Measurements from ENCODE around the gene VWA3A. TPM values are rescaled to one million over a fixed set of nuclear protein-coding genes. Genes with fewer than 3 reads are reported as not detected.
"Not testable (repeated sequence)": the region's sequence is repeated elsewhere in the genome, so short reads cannot be mapped to it uniquely, and the experiment has no call there.

The VWA3A gene
- total RNA-seq, 1 donor from 2014 or later = not detected

- no peak for ATAC-seq
These were observed 91.7 kb downstream of the VWA3A start for GRCh38 chr16:22183901-22184614.

- no peak for ATAC-seq
These were observed 92.3 kb downstream of the VWA3A start for GRCh38 chr16:22184615-22184968.

- ATAC-seq = no peak
These were observed 94.2 kb downstream of the VWA3A start for GRCh38 chr16:22186517-22186916.

- ATAC-seq = no peak
These were observed 95.9 kb downstream of the VWA3A start for GRCh38 chr16:22188267-22188594.

GRCh38 chr16:22188595-22189442 is 96.5 kb downstream of the VWA3A start:
- no peak for ATAC-seq

GRCh38 chr16:22189473-22190080 is 97.2 kb downstream of the VWA3A start:
- no peak for ATAC-seq

- peak; percentile 82 for ATAC-seq
These were observed 97.9 kb downstream of the VWA3A start for GRCh38 chr16:22190081-22190775.

- ATAC-seq = peak; percentile 87
These were observed 98.6 kb downstream of the VWA3A start for GRCh38 chr16:22190776-22191531.

- ATAC-seq = no peak
These were observed 99.4 kb downstream of the VWA3A start for GRCh38 chr16:22191532-22192260.

GRCh38 chr16:22192261-22193062 is 100.1 kb downstream of the VWA3A start:
- ATAC-seq = no peak

- no peak for ATAC-seq
These were observed 100.7 kb downstream of the VWA3A start for GRCh38 chr16:22193063-22193411.

- ATAC-seq = no peak
These were observed 102.5 kb downstream of the VWA3A start for GRCh38 chr16:22194707-22195444.

- no peak for ATAC-seq
These were observed 103.0 kb downstream of the VWA3A start for GRCh38 chr16:22195445-22195694.

- peak; percentile 28 for ATAC-seq
These were observed 103.6 kb downstream of the VWA3A start for GRCh38 chr16:22195695-22196558.

GRCh38 chr16:22196559-22197168 is 104.3 kb downstream of the VWA3A start:
- not testable (repeated sequence) for ATAC-seq

GRCh38 chr16:22198547-22199293 is 106.4 kb downstream of the VWA3A start:
- ATAC-seq = peak; percentile 5

GRCh38 chr16:22202261-22202637 is 109.9 kb downstream of the VWA3A start:
- no peak for ATAC-seq

- ATAC-seq = no peak
These were observed 110.8 kb downstream of the VWA3A start for GRCh38 chr16:22203091-22203490.
